WERI-Rb-1 (cell line): ENCODE data around the gene CSNK2B.
A peak's percentile ranks its signal among the peaks of the same experiment; 100 is the strongest.

Experiments
- DNase-seq: peaks from one replicate; pipeline ENCODE4 v3.0.0-alpha.2; 2020
- H3K27ac ChIP-seq: fragments of 250-450 bp; sonication (Bioruptor Pico); 2 replicates; pipeline ENCODE4 v1.5.1; 2020; ENCODE audit warnings: mild to moderate bottlenecking, moderate library complexity
- H3K27me3 ChIP-seq: fragments of 250-450 bp; sonication (Bioruptor Pico); 2 replicates; pipeline ENCODE4 v1.5.1; 2021; ENCODE audit warnings: mild to moderate bottlenecking, low read depth, moderate library complexity; ENCODE audit not compliant: insufficient read depth, severe bottlenecking
- H3K36me3 ChIP-seq: fragments of 250-450 bp; sonication (Bioruptor Pico); 2 replicates; pipeline ENCODE4 v1.5.1; 2020; ENCODE audit warnings: mild to moderate bottlenecking, moderate library complexity
- H3K4me3 ChIP-seq: 2 replicates; pipeline ENCODE4 v1.5.1; 2011; ENCODE audit warnings: low read depth, mild to moderate bottlenecking, control low read depth, low read length
- H3K9me3 ChIP-seq: fragments of 250-450 bp; sonication (Bioruptor Pico); 2 replicates; pipeline ENCODE4 v1.5.1; 2021; ENCODE audit warnings: mild to moderate bottlenecking, moderate library complexity; ENCODE audit not compliant: severe bottlenecking
- CTCF ChIP-seq: IDR thresholded peaks from 2 replicates; pipeline ENCODE4 v1.5.1; 2011; ENCODE audit warnings: low read depth, mild to moderate bottlenecking, control low read depth, inconsistent platforms, low read length

Gene CSNK2B

DNA sequence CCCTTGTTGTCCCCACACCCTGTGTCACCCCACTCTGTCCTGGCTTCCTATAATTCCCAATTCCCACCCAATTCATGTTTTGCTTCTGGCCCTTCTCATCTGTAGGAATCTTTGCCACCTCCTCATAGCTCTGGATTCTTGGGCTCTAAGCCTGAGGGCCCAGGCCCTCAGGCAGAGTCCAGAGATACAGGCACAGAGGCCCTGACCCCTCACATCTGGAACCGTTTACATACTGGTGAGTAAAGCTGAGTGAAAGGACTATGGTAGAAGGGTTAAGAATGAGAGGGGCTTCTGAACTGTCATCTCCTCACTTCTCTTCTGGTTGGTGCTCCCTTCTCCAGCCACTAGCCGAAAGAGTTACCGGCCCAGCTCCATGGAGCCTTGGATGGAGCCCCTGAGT is 31.7 kb upstream of the CSNK2B start:
- Histone ChIP-seq H3K36me3 (peaks cover 98% of the 10 kb centered on the region), H3K27me3 (no peaks in the 10 kb centered on the region), H3K27ac (no peak overlapping the region), H3K4me3 (no peak overlapping the region), H3K9me3 (no peaks in the 10 kb centered on the region)
- TF ChIP-seq CTCF: no peak
- no peak for DNase-seq

DNA sequence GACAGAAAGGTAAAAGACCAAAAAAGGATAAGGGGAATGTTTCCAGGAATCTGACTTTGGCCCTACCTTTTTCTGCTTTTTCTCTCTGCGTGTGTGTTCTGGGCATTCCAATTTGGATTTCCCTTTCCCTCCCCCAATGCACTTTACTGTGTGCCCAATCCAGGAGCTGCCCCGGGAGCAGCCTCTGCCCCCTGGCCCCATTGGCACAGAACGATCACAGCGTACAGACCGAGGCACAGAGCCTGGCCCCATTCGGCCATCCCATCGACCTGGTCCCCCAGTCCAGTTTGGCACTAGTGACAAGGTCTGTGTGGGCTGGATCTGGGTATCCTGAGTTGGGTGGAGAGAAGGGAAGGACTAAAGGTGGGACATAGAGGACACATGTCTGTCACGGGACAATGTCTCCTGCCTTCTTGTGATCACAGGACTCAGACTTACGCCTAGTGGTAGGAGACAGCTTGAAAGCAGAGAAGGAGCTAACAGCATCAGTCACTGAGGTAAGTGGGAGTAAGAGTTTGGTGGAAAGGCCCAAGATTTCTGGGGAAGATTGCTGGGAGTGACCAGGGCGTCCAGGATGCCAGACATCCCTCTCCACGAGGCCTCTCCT is 30.8 kb upstream of the CSNK2B start:
- Histone ChIP-seq H3K27ac (no peak overlapping the region), H3K9me3 (no peaks in the 10 kb centered on the region), H3K27me3 (no peaks in the 10 kb centered on the region), H3K36me3 (peaks cover 98% of the 10 kb centered on the region), H3K4me3 (no peak overlapping the region)
- no peak for DNase-seq
- no peak for TF ChIP-seq CTCF

DNA sequence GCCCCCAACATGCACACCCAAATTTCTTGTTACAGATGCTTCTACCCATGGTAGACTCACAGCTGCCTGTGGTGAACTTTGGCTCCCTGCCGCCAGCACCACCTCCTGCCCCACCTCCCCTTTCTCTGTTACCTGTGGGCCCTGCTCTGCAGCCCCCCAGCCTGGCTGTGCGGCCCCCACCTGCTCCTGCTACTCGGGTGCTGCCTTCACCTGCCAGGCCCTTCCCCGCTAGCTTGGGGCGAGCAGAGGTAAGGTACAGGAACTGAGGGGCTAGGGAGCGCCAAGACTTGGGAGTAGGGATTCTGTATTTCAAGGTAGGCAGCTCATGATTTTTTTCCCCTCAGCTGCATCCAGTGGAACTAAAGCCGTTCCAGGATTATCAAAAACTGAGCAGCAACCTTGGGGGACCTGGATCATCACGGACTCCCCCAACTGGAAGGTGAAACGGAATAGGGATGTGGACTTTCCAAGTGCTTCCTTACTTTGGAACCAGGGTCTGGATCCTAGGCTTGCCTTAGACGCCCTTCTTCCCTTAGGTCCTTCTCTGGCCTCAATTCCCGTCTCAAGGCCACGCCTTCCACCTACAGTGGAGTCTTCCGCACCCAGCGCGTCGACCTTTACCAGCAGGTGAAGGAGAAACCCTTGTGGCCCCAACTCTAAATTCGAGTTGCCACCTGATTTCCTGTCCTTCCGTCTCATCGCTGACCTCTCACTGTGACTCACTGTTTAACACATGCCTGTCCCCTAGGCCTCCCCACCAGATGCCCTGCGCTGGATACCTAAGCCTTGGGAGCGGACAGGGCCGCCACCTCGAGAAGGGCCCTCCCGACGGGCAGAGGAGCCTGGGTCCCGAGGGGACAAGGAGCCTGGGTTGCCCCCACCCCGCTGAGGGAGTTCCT is 28.9 kb upstream of the CSNK2B start:
- no peak overlapping the region for H3K4me3 ChIP-seq
- no peak overlapping the region; the same call in 1 of the 2 replicates for H3K27ac ChIP-seq
- no peaks in the 10 kb centered on the region for H3K27me3 ChIP-seq
- DNase-seq: no peak
- H3K9me3 ChIP-seq: no peaks in the 10 kb centered on the region
- no peak for TF ChIP-seq CTCF
- H3K36me3 ChIP-seq: peaks cover 98% of the 10 kb centered on the region

- Histone ChIP-seq H3K27me3 (no peaks in the 10 kb centered on the region), H3K36me3 (peaks cover 96% of the 10 kb centered on the region), H3K27ac (peak overlapping the region; percentile 33), H3K9me3 (no peaks in the 10 kb centered on the region), H3K4me3 (no peak overlapping the region)
- no peak for TF ChIP-seq CTCF
- no peak for DNase-seq
These were observed 26.8 kb upstream of the CSNK2B start for GRCh38 chr6:31639043-31639442.

DNA sequence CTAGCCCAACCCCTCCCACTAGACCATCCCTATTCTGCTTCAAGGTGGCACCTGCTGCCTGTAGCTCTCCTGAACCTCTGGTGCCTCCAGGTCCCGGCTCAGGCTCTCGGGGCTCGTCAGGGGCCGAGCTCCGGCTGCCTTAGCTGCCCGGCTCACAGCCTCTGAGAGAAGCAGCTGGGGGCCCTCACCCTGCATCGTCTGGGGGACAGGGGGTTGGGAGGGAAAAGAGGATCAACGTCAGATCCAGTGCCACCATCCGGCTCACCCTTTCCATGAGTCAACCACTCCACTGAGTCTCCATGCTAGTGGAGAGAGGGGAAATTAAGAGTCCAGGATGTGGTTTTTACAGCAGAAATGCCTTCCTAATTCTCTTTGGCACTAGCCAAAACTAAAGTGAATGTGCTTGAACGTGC is 26.4 kb upstream of the CSNK2B start:
- peaks cover 96% of the 10 kb centered on the region for H3K36me3 ChIP-seq
- H3K4me3 ChIP-seq: no peak overlapping the region

More for the DNA sequence above, 26.4 kb upstream of the CSNK2B start:
- Histone ChIP-seq H3K27ac (peak overlapping the region; percentile 33), H3K27me3 (no peaks in the 10 kb centered on the region), H3K9me3 (no peaks in the 10 kb centered on the region)
- peak; percentile 68 for DNase-seq
- TF ChIP-seq CTCF: no peak
